ENCODE data around the gene SEL1L2.

The SEL1L2 gene

GRCh38 chr20:13821876-13822275 is 168.5 kb downstream of the SEL1L2 start:
- TF ChIP-seq CTCF (IDR thresholded peaks at IDR 0.05; ENCODE audit: low read depth, low read length), result no peak
- no peak overlapping the region for H3K4me3 ChIP-seq (ENCODE audit: low read depth, low read length)
- DNase-seq (ENCODE audit: low read depth, low spot score), result no peak
- in situ Hi-C loops (cut with HindIII; ENCODE audit: low sequenced_read_pairs), result no loop called here

GRCh38 chr20:13819885-13820645 is 170.3 kb downstream of the SEL1L2 start:
- in situ Hi-C loops (cut with HindIII; ENCODE audit: low sequenced_read_pairs), result no loop called here
- H3K4me3 ChIP-seq (ENCODE audit: low read depth, low read length), result no peak overlapping the region
- TF ChIP-seq CTCF (IDR thresholded peaks at IDR 0.05; ENCODE audit: low read depth, low read length), result peak; percentile 51
- peak; percentile 60 for DNase-seq (ENCODE audit: low read depth, low spot score)

- in situ Hi-C loops (cut with HindIII; ENCODE audit: low sequenced_read_pairs), result no loop called here
- H3K4me3 ChIP-seq (ENCODE audit: low read depth, low read length), result no peak overlapping the region
- peak; percentile 40 for DNase-seq (ENCODE audit: low read depth, low spot score)
- TF ChIP-seq CTCF (IDR thresholded peaks at IDR 0.05; ENCODE audit: low read depth, low read length), result no peak
Measured at GRCh38 chr20:13817342-13817741, 173.1 kb downstream of the SEL1L2 start.

- no peak for DNase-seq (ENCODE audit: low read depth, low spot score)
- no peak for TF ChIP-seq CTCF (IDR thresholded peaks at IDR 0.05; ENCODE audit: low read depth, low read length)
- in situ Hi-C loops (cut with HindIII; ENCODE audit: low sequenced_read_pairs), result no loop called here
- no peak overlapping the region for H3K4me3 ChIP-seq (ENCODE audit: low read depth, low read length)
Measured at GRCh38 chr20:13816757-13817156, 173.7 kb downstream of the SEL1L2 start.

GRCh38 chr20:13814672-13815071 is 175.7 kb downstream of the SEL1L2 start:
- DNase-seq (ENCODE audit: low read depth, low spot score), result no peak
- H3K4me3 ChIP-seq (ENCODE audit: low read depth, low read length), result no peak overlapping the region
- in situ Hi-C loops (cut with HindIII; ENCODE audit: low sequenced_read_pairs), result no loop called here
- TF ChIP-seq CTCF (IDR thresholded peaks at IDR 0.05; ENCODE audit: low read depth, low read length), result no peak

GRCh38 chr20:13813910-13814309 is 176.5 kb downstream of the SEL1L2 start:
- no peak for TF ChIP-seq CTCF (IDR thresholded peaks at IDR 0.05; ENCODE audit: low read depth, low read length)
- H3K4me3 ChIP-seq (ENCODE audit: low read depth, low read length), result no peak overlapping the region
- DNase-seq (ENCODE audit: low read depth, low spot score), result no peak
- in situ Hi-C loops (cut with HindIII; ENCODE audit: low sequenced_read_pairs), result no loop called here
